ENCODE data around the gene C2orf92.

DNA sequence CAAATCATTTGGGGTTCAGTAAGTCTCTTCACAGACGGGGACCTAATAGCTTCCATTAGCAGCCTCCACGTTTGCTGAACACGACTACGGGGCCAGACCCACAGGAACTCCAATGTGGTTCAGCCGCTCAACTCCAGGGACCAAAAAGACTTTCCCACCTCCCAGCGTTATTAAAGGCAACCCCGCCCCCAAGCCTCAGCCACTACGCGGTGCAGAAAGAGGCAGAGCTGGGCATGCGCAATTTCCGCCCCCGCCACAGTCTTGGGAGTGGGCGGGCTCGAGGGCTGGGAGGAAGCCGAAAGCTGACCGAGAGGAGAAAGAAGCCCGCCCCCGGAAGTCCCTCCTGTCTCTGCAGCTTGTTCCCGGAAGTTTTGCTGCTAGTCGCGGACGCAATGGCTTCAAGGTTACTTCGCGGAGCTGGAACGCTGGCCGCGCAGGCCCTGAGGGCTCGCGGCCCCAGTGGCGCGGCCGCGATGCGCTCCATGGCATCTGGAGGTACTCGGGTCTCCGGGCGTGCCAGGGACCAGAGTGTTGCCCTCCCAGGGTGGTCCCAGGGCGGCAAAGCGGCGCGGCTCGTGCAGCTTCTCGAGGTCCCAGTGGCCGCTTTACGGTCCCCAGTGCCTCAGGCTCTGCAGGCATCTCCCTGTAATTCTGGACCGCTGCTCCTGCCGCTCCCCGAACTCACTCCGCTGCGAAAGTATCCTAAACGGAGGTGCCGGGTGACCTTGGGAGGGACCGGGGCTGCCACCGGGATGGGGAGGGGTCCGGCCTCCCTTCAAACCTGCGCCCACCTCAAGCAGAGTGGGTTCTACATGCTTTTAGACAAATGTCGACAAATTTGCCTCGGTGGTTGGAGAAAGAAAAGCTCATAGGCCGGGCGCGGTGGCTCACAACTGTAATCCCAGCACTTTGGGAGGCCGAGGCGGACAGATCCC is 23.6 kb upstream of the C2orf92 start, which contains the start of gene COX5B:
- TF ChIP-seq, protein P1, sequence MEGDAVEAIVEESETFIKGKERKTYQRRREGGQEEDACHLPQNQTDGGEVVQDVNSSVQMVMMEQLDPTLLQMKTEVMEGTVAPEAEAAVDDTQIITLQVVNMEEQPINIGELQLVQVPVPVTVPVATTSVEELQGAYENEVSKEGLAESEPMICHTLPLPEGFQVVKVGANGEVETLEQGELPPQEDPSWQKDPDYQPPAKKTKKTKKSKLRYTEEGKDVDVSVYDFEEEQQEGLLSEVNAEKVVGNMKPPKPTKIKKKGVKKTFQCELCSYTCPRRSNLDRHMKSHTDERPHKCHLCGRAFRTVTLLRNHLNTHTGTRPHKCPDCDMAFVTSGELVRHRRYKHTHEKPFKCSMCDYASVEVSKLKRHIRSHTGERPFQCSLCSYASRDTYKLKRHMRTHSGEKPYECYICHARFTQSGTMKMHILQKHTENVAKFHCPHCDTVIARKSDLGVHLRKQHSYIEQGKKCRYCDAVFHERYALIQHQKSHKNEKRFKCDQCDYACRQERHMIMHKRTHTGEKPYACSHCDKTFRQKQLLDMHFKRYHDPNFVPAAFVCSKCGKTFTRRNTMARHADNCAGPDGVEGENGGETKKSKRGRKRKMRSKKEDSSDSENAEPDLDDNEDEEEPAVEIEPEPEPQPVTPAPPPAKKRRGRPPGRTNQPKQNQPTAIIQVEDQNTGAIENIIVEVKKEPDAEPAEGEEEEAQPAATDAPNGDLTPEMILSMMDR (IDR thresholded peaks at IDR 0.05) = no peak
- TF ChIP-seq POLR2AphosphoS5 (IDR thresholded peaks at IDR 0.05; ENCODE audit: low read depth, low read length) = peak; percentile 94
- TF ChIP-seq SIN3A (IDR thresholded peaks at IDR 0.05; ENCODE audit: borderline replicate concordance, insufficient read depth, low read depth, low read length) = no peak
- TF ChIP-seq, protein P2, sequence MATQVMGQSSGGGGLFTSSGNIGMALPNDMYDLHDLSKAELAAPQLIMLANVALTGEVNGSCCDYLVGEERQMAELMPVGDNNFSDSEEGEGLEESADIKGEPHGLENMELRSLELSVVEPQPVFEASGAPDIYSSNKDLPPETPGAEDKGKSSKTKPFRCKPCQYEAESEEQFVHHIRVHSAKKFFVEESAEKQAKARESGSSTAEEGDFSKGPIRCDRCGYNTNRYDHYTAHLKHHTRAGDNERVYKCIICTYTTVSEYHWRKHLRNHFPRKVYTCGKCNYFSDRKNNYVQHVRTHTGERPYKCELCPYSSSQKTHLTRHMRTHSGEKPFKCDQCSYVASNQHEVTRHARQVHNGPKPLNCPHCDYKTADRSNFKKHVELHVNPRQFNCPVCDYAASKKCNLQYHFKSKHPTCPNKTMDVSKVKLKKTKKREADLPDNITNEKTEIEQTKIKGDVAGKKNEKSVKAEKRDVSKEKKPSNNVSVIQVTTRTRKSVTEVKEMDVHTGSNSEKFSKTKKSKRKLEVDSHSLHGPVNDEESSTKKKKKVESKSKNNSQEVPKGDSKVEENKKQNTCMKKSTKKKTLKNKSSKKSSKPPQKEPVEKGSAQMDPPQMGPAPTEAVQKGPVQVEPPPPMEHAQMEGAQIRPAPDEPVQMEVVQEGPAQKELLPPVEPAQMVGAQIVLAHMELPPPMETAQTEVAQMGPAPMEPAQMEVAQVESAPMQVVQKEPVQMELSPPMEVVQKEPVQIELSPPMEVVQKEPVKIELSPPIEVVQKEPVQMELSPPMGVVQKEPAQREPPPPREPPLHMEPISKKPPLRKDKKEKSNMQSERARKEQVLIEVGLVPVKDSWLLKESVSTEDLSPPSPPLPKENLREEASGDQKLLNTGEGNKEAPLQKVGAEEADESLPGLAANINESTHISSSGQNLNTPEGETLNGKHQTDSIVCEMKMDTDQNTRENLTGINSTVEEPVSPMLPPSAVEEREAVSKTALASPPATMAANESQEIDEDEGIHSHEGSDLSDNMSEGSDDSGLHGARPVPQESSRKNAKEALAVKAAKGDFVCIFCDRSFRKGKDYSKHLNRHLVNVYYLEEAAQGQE (IDR thresholded peaks at IDR 0.05; ENCODE audit: insufficient read depth in 1 of 2, low read depth in 2 of 2, low read length in 1 of 2) = peak; percentile 29 to 52; a peak in 1 of 4 replicates
